ENCODE measurements around the gene ITFG2. TPM values are rescaled to one million over a fixed set of nuclear protein-coding genes. Genes with fewer than 3 reads are reported as not detected.
A peak's percentile ranks its signal among the peaks of the same experiment; 100 is the strongest.

The ITFG2 gene
- total RNA-seq, 1 experiment from 2014 or later: 41.6 TPM

GRCh38 chr12:2796187-2796666 is 16.2 kb upstream of the ITFG2 start:
- no peak overlapping the region for H2BK120ac ChIP-seq (ENCODE audit: low read depth, low read length, poor library complexity, severe bottlenecking)
- H2BK15ac ChIP-seq (ENCODE audit: low read depth, low read length): no peak overlapping the region
- no peaks in the 10 kb centered on the region for H3K27me3 ChIP-seq (ENCODE audit: insufficient read depth, low read length)
- H4K5ac ChIP-seq (ENCODE audit: insufficient read length, low read depth, low read length): no peak overlapping the region
- H4K20me1 ChIP-seq (ENCODE audit: control insufficient read depth, insufficient read depth, insufficient read length): no peaks in the 10 kb centered on the region
- peak overlapping the region; percentile 57 for H3K9ac ChIP-seq (ENCODE audit: extremely low read depth, insufficient read length, low read length)
- H4K91ac ChIP-seq (ENCODE audit: insufficient read length, low read depth, low read length): no peak overlapping the region
- H3K4me3 Mint-ChIP-seq: peak overlapping the region; percentile 88 to 96
- no peak overlapping the region for H2BK5ac ChIP-seq (ENCODE audit: insufficient read length, low read length)
- H3K14ac ChIP-seq (ENCODE audit: insufficient read depth, low read length): no peak overlapping the region
- no peak overlapping the region for H4K8ac ChIP-seq (replicated peaks; ENCODE audit: insufficient read length, low read depth, low read length)
- no peak for DNase-seq
- H2BK20ac ChIP-seq (ENCODE audit: low read depth, low read length, poor library complexity, severe bottlenecking): no peak overlapping the region
- H3K18ac ChIP-seq (ENCODE audit: insufficient read length, low read depth, low read length): no peak overlapping the region
- H3K79me1 ChIP-seq (ENCODE audit: insufficient read depth, low read depth, low read length, poor library complexity, severe bottlenecking): no peaks in the 10 kb centered on the region
- H3K23ac ChIP-seq (ENCODE audit: insufficient read length, low read depth, low read length): no peak overlapping the region
- H2AK5ac ChIP-seq (ENCODE audit: insufficient read length, low read length): no peak overlapping the region
- H3K4me2 ChIP-seq (ENCODE audit: insufficient read depth, insufficient read length, low read length): peak overlapping the region; percentile 87
- H2AFZ ChIP-seq (ENCODE audit: low read length): no peak overlapping the region
- H3K36me3 Mint-ChIP-seq (ENCODE audit: insufficient read depth in 1 of 3, low read depth in 3 of 3): peaks cover 48 to 53% (median 51%) of the 10 kb centered on the region in 3 experiments
- peaks cover 19 to 34% of the 10 kb centered on the region in 2 experiments for H3K4me1 Mint-ChIP-seq
- H3K56ac ChIP-seq (ENCODE audit: insufficient read length, low read depth, low read length): no peak overlapping the region
- no peak overlapping the region for H3K4ac ChIP-seq (ENCODE audit: low read depth, low read length)
- no peaks in the 10 kb centered on the region for H3K9me3 ChIP-seq (ENCODE audit: control insufficient read depth, low read depth, low read length)
- no peak overlapping the region for H3K27ac ChIP-seq (ENCODE audit: insufficient read length, low read depth, low read length)
- peaks cover 0 to 3% of the 10 kb centered on the region in 2 experiments; a peak in 3 of 5 replicates for H3K9me3 Mint-ChIP-seq
- H3K4me1 ChIP-seq (ENCODE audit: insufficient read depth, low read length): no peaks in the 10 kb centered on the region; the same call in 1 of the 2 replicates
- TF ChIP-seq CTCF (conservative IDR thresholded peaks at IDR 0.05): peak; percentile 34; the same call in 2 of the 3 replicates
- no peak overlapping the region for H3T11ph ChIP-seq (ENCODE audit: low read length)
- H3K27me3 Mint-ChIP-seq (ENCODE audit: low read depth): peaks cover 13% of the 10 kb centered on the region
- no CpG with 5 or more reads among the region's 14 CpGs for WGBS (ENCODE audit: extremely low coverage, insufficient read length, low lambda C conversion rate)
- H2BK12ac ChIP-seq (ENCODE audit: insufficient read length, low read depth, low read length): no peak overlapping the region
- peaks cover 8% of the 10 kb centered on the region; the same call in 1 of the 2 replicates for H3K79me2 ChIP-seq (ENCODE audit: insufficient read depth, low read length)
- peak overlapping the region; percentile 10 to 88 (median 86); a peak in 6 of 7 replicates for H3K27ac Mint-ChIP-seq
- peaks cover 12% of the 10 kb centered on the region for H3K23me2 ChIP-seq (ENCODE audit: insufficient read length, low read depth, low read length, poor library complexity, severe bottlenecking)
